Activated CD4-positive, CD25-positive, alpha-beta regulatory T cell (primary cell): ENCODE data around the gene C16orf92.
"Not testable (repeated sequence)": the region's sequence is repeated elsewhere in the genome, so short reads cannot be mapped to it uniquely, and the experiment has no call there.

Experiments used
- DNase-seq, 4 experiments: peaks; one replicate each; lab custom pipeline; 2025; lab: John Stamatoyannopoulos, UW

Gene C16orf92

GRCh38 chr16:30005341-30006094, 17.5 kb upstream of the C16orf92 start:
- no peak for DNase-seq

- DNase-seq: no peak
Observed at GRCh38 chr16:30006095-30006473, 16.9 kb upstream of the C16orf92 start.

- DNase-seq: no peak
Observed at GRCh38 chr16:30006659-30007377, 16.2 kb upstream of the C16orf92 start.

GRCh38 chr16:30007378-30007895, 15.6 kb upstream of the C16orf92 start:
- DNase-seq: no peak

GRCh38 chr16:30009085-30009862, 13.7 kb upstream of the C16orf92 start:
- DNase-seq: no peak

GRCh38 chr16:30009990-30010843, 12.8 kb upstream of the C16orf92 start:
- no peak for DNase-seq

- no peak for DNase-seq
Observed at GRCh38 chr16:30010844-30011713, 11.9 kb upstream of the C16orf92 start, which contains the start of gene DOC2A. TSS of gene DOC2A (minus strand) at chr16:30011027. CDS start at chr16:30010222, 805 bp downstream.

GRCh38 chr16:30011714-30012504, 11.1 kb upstream of the C16orf92 start:
- no peak for DNase-seq

GRCh38 chr16:30012598-30012997, 10.4 kb upstream of the C16orf92 start:
- not testable (repeated sequence) for DNase-seq

GRCh38 chr16:30015450-30015849, 7.5 kb upstream of the C16orf92 start:
- DNase-seq: not testable (repeated sequence)

- no peak for DNase-seq
Observed at GRCh38 chr16:30016555-30017276, 6.3 kb upstream of the C16orf92 start.

GRCh38 chr16:30017277-30017656, 5.7 kb upstream of the C16orf92 start:
- no peak for DNase-seq

- not testable (repeated sequence) for DNase-seq
Observed at GRCh38 chr16:30017937-30018336, 5.1 kb upstream of the C16orf92 start.

GRCh38 chr16:30018731-30019158, 4.3 kb upstream of the C16orf92 start:
- DNase-seq: no peak

- DNase-seq: no peak
Observed at GRCh38 chr16:30023586-30023985, 588 bp downstream of the C16orf92 start.

- DNase-seq: no peak
Observed at GRCh38 chr16:30024451-30024850, 1.5 kb downstream of the C16orf92 start.

- no peak for DNase-seq
Observed at GRCh38 chr16:30025156-30025555, 2.2 kb downstream of the C16orf92 start.

GRCh38 chr16:30025574-30025973, 2.6 kb downstream of the C16orf92 start:
- DNase-seq: no peak

- DNase-seq: no peak
Observed at GRCh38 chr16:30026449-30026848, 3.5 kb downstream of the C16orf92 start.
